Gastroesophageal sphincter (tissue), 3 donors: ENCODE measurements around the gene NUP205.

Source experiments
- CTCF ChIP-seq, 4 experiments: fragments of 200-600 bp in 2 of 4; fragments of 450-650 bp in 2 of 4; sonication (generic) in 1 of 4; IDR thresholded peaks; one replicate each; pipeline ENCODE4 v1.5.1; 2017 to 2019; ENCODE audit warnings: antibody characterized with exemption in 4 of 4, mild to moderate bottlenecking in 2 of 4, moderate library complexity in 2 of 4
- EP300 ChIP-seq: sonication (generic); formaldehyde crosslinking; IDR thresholded peaks from one replicate; pipeline ENCODE4 v1.6.1; 2017; ENCODE audit warnings: antibody characterized with exemption, mild to moderate bottlenecking
- POLR2A ChIP-seq, 2 donors: fragments of 450-650 bp; IDR thresholded peaks; one replicate each; pipeline ENCODE4 v1.6.1; 2017; ENCODE audit warnings: antibody characterized with exemption in 2 of 2, mild to moderate bottlenecking in 2 of 2, moderate library complexity in 1 of 2
- POLR2AphosphoS5 ChIP-seq: sonication (generic); formaldehyde crosslinking; IDR thresholded peaks from one replicate; pipeline ENCODE4 v1.6.1; 2017; ENCODE audit warnings: antibody characterized with exemption

GRCh38 chr7:135620980-135621850 is 63.5 kb downstream of the NUP205 start:
- TF ChIP-seq EP300 = no peak
- TF ChIP-seq CTCF (IDR thresholded peaks at IDR 0.05) = peak; percentile 71 to 80 (median 76)
- TF ChIP-seq POLR2A (IDR thresholded peaks at IDR 0.05) = no peak
- TF ChIP-seq POLR2AphosphoS5 = no peak
